Measurements from ENCODE around the gene HTR3A. TPM values are rescaled to one million over a fixed set of nuclear protein-coding genes. Genes with fewer than 3 reads are reported as not detected.

HTR3A gene
- total and polyA plus RNA-seq, 2 experiments from 2014 or later = 5.8 to 8.1 TPM

DNA sequence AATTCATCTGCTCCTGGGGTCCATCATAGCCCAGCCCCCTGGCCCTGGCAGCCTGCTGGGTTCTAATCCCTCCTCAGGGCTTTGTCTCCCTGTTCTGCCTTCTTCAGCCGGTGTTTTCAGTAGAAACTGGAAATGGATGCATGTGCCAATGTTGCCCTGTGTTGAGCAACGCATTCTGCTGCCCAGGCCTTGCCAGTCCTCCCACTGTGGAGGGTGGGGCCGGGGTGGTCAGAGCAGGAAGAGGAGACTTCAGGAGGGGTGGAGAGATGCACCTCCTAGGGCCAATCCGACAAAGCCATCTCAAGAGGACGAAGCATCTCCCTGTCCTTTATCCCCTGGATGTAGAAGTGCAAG, 57.0 kb downstream of the HTR3A start:
- H3F3A ChIP-seq (replicated peaks; ENCODE audit: low read depth) = 0 out of 2 replicates have a peak, but pooled peaks cover 2% of the 10 kb centered on the region
- no peak for TF ChIP-seq ZNF114 (CRISPR knock-in tag; IDR thresholded peaks at IDR 0.05)
- TF ChIP-seq, protein P1, sequence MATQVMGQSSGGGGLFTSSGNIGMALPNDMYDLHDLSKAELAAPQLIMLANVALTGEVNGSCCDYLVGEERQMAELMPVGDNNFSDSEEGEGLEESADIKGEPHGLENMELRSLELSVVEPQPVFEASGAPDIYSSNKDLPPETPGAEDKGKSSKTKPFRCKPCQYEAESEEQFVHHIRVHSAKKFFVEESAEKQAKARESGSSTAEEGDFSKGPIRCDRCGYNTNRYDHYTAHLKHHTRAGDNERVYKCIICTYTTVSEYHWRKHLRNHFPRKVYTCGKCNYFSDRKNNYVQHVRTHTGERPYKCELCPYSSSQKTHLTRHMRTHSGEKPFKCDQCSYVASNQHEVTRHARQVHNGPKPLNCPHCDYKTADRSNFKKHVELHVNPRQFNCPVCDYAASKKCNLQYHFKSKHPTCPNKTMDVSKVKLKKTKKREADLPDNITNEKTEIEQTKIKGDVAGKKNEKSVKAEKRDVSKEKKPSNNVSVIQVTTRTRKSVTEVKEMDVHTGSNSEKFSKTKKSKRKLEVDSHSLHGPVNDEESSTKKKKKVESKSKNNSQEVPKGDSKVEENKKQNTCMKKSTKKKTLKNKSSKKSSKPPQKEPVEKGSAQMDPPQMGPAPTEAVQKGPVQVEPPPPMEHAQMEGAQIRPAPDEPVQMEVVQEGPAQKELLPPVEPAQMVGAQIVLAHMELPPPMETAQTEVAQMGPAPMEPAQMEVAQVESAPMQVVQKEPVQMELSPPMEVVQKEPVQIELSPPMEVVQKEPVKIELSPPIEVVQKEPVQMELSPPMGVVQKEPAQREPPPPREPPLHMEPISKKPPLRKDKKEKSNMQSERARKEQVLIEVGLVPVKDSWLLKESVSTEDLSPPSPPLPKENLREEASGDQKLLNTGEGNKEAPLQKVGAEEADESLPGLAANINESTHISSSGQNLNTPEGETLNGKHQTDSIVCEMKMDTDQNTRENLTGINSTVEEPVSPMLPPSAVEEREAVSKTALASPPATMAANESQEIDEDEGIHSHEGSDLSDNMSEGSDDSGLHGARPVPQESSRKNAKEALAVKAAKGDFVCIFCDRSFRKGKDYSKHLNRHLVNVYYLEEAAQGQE (IDR thresholded peaks at IDR 0.05; ENCODE audit: unreplicated experiment) = no peak
- no peak for TF ChIP-seq EZH2 (IDR thresholded peaks at IDR 0.05; ENCODE audit: low read depth, unreplicated experiment)
- no peak for TF ChIP-seq NANOG (IDR thresholded peaks at IDR 0.05; ENCODE audit: borderline replicate concordance)
- TF ChIP-seq, protein P2, sequence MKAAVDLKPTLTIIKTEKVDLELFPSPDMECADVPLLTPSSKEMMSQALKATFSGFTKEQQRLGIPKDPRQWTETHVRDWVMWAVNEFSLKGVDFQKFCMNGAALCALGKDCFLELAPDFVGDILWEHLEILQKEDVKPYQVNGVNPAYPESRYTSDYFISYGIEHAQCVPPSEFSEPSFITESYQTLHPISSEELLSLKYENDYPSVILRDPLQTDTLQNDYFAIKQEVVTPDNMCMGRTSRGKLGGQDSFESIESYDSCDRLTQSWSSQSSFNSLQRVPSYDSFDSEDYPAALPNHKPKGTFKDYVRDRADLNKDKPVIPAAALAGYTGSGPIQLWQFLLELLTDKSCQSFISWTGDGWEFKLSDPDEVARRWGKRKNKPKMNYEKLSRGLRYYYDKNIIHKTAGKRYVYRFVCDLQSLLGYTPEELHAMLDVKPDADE (IDR thresholded peaks at IDR 0.05) = no peak
- TF ChIP-seq JUNB (IDR thresholded peaks at IDR 0.05; ENCODE audit: unreplicated experiment) = no peak
- TF ChIP-seq ZNF331 (CRISPR knock-in tag; IDR thresholded peaks at IDR 0.05; ENCODE audit: low read depth) = no peak
- TF ChIP-seq, protein P3, sequence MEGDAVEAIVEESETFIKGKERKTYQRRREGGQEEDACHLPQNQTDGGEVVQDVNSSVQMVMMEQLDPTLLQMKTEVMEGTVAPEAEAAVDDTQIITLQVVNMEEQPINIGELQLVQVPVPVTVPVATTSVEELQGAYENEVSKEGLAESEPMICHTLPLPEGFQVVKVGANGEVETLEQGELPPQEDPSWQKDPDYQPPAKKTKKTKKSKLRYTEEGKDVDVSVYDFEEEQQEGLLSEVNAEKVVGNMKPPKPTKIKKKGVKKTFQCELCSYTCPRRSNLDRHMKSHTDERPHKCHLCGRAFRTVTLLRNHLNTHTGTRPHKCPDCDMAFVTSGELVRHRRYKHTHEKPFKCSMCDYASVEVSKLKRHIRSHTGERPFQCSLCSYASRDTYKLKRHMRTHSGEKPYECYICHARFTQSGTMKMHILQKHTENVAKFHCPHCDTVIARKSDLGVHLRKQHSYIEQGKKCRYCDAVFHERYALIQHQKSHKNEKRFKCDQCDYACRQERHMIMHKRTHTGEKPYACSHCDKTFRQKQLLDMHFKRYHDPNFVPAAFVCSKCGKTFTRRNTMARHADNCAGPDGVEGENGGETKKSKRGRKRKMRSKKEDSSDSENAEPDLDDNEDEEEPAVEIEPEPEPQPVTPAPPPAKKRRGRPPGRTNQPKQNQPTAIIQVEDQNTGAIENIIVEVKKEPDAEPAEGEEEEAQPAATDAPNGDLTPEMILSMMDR (conservative IDR thresholded peaks at IDR 0.05; ENCODE audit: low read depth in 2 of 2) = no peak
- TF ChIP-seq, protein P4, sequence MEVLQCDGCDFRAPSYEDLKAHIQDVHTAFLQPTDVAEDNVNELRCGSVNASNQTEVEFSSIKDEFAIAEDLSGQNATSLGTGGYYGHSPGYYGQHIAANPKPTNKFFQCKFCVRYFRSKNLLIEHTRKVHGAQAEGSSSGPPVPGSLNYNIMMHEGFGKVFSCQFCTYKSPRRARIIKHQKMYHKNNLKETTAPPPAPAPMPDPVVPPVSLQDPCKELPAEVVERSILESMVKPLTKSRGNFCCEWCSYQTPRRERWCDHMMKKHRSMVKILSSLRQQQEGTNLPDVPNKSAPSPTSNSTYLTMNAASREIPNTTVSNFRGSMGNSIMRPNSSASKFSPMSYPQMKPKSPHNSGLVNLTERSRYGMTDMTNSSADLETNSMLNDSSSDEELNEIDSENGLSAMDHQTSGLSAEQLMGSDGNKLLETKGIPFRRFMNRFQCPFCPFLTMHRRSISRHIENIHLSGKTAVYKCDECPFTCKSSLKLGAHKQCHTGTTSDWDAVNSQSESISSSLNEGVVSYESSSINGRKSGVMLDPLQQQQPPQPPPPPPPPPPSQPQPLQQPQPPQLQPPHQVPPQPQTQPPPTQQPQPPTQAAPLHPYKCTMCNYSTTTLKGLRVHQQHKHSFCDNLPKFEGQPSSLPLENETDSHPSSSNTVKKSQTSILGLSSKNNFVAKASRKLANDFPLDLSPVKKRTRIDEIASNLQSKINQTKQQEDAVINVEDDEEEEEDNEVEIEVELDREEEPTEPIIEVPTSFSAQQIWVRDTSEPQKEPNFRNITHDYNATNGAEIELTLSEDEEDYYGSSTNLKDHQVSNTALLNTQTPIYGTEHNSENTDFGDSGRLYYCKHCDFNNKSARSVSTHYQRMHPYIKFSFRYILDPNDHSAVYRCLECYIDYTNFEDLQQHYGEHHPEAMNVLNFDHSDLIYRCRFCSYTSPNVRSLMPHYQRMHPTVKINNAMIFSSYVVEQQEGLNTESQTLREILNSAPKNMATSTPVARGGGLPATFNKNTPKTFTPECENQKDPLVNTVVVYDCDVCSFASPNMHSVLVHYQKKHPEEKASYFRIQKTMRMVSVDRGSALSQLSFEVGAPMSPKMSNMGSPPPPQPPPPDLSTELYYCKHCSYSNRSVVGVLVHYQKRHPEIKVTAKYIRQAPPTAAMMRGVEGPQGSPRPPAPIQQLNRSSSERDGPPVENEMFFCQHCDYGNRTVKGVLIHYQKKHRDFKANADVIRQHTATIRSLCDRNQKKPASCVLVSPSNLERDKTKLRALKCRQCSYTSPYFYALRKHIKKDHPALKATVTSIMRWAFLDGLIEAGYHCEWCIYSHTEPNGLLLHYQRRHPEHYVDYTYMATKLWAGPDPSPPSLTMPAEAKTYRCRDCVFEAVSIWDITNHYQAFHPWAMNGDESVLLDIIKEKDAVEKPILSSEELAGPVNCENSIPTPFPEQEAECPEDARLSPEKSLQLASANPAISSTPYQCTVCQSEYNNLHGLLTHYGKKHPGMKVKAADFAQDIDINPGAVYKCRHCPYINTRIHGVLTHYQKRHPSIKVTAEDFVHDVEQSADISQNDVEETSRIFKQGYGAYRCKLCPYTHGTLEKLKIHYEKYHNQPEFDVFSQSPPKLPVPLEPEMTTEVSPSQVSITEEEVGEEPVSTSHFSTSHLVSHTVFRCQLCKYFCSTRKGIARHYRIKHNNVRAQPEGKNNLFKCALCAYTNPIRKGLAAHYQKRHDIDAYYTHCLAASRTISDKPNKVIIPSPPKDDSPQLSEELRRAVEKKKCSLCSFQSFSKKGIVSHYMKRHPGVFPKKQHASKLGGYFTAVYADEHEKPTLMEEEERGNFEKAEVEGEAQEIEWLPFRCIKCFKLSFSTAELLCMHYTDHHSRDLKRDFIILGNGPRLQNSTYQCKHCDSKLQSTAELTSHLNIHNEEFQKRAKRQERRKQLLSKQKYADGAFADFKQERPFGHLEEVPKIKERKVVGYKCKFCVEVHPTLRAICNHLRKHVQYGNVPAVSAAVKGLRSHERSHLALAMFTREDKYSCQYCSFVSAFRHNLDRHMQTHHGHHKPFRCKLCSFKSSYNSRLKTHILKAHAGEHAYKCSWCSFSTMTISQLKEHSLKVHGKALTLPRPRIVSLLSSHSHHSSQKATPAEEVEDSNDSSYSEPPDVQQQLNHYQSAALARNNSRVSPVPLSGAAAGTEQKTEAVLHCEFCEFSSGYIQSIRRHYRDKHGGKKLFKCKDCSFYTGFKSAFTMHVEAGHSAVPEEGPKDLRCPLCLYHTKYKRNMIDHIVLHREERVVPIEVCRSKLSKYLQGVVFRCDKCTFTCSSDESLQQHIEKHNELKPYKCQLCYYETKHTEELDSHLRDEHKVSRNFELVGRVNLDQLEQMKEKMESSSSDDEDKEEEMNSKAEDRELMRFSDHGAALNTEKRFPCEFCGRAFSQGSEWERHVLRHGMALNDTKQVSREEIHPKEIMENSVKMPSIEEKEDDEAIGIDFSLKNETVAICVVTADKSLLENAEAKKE (CRISPR knock-in tag; IDR thresholded peaks at IDR 0.05) = no peak
- no peak for TF ChIP-seq EZH2phosphoT487 (IDR thresholded peaks at IDR 0.05; ENCODE audit: unreplicated experiment)
- TF ChIP-seq STAT1 (IDR thresholded peaks at IDR 0.05; ENCODE audit: unreplicated experiment) = no peak
- TF ChIP-seq POLR2AphosphoS5 (IDR thresholded peaks at IDR 0.05; ENCODE audit: low read depth) = no peak
- TF ChIP-seq CREB1 (CRISPR knock-in tag; IDR thresholded peaks at IDR 0.05; ENCODE audit: low read depth) = no peak

More for the DNA sequence above, 57.0 kb downstream of the HTR3A start:
- peaks cover 10% of the 10 kb centered on the region for H3K27me3 Mint-ChIP-seq (ENCODE audit: insufficient read depth, low read depth, poor library complexity)
- H3K27me3 ChIP-seq (ENCODE audit: insufficient read depth) = no peaks in the 10 kb centered on the region
- H3K79me2 ChIP-seq (replicated peaks; ENCODE audit: insufficient read depth) = no peaks in the 10 kb centered on the region
- peaks cover 7% of the 10 kb centered on the region; the same call in 2 of the 3 replicates for H3K4me1 Mint-ChIP-seq
- no peaks in the 10 kb centered on the region; the same call in 2 of the 3 replicates for H3K9me3 Mint-ChIP-seq
- H2AFZ ChIP-seq = no peak overlapping the region
- no peak overlapping the region for H3K4me2 ChIP-seq
- H3K9me2 ChIP-seq (ENCODE audit: insufficient read depth) = peaks cover 6% of the 10 kb centered on the region; the same call in 1 of the 2 replicates
- no peak overlapping the region for H3K4me3 ChIP-seq
- H4K20me1 ChIP-seq (replicated peaks; ENCODE audit: insufficient read depth) = no peaks in the 10 kb centered on the region
- H3K27ac ChIP-seq (ENCODE audit: low read depth) = no peak overlapping the region
- H3K4me1 ChIP-seq (ENCODE audit: insufficient read depth) = peaks cover 8% of the 10 kb centered on the region; the same call in 1 of the 2 replicates
- no peak overlapping the region for H3K4me3 Mint-ChIP-seq
- ATAC-seq (no peak), DNase-seq (ENCODE audit: low spot score) (no peak)
- H3K36me3 Mint-ChIP-seq (ENCODE audit: low read depth) = no peaks in the 10 kb centered on the region
- H3K27ac Mint-ChIP-seq = no peak overlapping the region
- no peaks in the 10 kb centered on the region for H3K36me3 ChIP-seq (ENCODE audit: insufficient read depth)
